ENCODE results near the gene GOT1.

GOT1 gene

DNA sequence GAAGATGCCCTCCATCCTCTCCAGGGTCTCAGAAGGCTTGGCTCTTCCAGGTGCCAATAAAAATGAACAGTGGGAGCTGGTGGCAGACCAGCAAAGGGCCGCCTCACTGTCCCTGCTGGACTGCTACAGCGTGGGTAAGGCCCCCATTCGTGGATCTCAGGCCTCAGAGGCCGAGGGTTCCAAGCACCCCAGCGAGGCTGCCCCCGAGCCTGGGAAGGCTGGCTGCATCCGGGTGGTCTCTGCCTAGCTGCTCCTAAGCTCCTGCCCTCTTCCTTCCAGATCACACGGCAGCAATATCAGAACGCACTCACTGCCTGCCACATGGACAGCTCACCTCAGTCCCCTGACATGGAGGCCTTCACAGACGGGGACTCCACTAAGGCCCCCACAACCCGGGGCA, 42.9 kb downstream of the GOT1 start:
- TF ChIP-seq, protein P1, sequence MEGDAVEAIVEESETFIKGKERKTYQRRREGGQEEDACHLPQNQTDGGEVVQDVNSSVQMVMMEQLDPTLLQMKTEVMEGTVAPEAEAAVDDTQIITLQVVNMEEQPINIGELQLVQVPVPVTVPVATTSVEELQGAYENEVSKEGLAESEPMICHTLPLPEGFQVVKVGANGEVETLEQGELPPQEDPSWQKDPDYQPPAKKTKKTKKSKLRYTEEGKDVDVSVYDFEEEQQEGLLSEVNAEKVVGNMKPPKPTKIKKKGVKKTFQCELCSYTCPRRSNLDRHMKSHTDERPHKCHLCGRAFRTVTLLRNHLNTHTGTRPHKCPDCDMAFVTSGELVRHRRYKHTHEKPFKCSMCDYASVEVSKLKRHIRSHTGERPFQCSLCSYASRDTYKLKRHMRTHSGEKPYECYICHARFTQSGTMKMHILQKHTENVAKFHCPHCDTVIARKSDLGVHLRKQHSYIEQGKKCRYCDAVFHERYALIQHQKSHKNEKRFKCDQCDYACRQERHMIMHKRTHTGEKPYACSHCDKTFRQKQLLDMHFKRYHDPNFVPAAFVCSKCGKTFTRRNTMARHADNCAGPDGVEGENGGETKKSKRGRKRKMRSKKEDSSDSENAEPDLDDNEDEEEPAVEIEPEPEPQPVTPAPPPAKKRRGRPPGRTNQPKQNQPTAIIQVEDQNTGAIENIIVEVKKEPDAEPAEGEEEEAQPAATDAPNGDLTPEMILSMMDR (conservative IDR thresholded peaks at IDR 0.05; ENCODE audit: control insufficient read depth, insufficient read depth, low read depth, low read length), result no peak
- no peak for DNase-seq (ENCODE audit: low read depth)

DNA sequence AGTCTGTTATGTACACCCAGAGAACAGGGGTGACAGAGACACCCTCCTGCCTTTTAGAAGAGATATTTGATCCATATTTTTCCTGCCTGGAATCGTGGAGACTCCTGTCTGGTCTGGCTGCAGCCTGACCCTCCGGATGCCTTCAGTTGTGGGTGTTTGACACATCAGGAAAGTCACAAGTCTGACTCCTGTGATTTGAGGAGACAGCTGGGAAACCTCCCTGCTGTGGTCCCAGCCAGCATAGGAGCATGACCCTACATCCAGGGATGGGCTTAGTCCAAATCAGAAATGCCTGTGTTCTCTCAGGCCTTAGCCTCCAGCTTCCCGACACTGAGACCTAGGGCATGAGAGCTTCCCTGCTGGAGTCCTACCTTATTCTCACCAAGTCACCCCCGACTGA, 43.4 kb downstream of the GOT1 start:
- H3K4me3 ChIP-seq (ENCODE audit: control insufficient read depth, low read depth, low read length), result no peak overlapping the region
- no peak for DNase-seq (ENCODE audit: low read depth)
- TF ChIP-seq, protein P1 (conservative IDR thresholded peaks at IDR 0.05; ENCODE audit: control insufficient read depth, insufficient read depth, low read depth, low read length), result no peak

More for the DNA sequence above, 42.9 kb downstream of the GOT1 start:
- no peak overlapping the region for H3K4me3 ChIP-seq (ENCODE audit: control insufficient read depth, low read depth, low read length)

DNA sequence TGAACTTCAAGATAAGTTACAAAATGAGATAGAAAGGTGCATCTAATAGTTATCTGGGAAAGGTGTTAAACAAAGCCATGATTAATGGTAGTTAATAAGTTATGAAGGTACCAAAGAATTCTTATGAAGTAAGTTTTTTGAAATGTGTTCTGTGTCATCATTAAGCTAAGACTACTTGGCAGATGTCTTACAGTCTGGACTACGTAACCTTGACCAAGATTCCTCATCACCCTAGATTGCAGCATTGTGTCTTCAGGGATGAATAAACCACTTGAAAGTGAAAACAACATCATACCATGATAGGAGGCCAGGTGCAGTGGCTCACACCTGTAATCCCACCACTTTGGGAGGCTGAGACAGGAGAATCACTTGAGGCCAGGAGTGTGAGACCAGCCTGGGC, 48.2 kb downstream of the GOT1 start:
- no peak overlapping the region for H3K4me3 ChIP-seq (ENCODE audit: control insufficient read depth, low read depth, low read length)
- peak; percentile 22 for DNase-seq (ENCODE audit: low read depth)
- TF ChIP-seq, protein P1 (conservative IDR thresholded peaks at IDR 0.05; ENCODE audit: control insufficient read depth, insufficient read depth, low read depth, low read length), result no peak

DNA sequence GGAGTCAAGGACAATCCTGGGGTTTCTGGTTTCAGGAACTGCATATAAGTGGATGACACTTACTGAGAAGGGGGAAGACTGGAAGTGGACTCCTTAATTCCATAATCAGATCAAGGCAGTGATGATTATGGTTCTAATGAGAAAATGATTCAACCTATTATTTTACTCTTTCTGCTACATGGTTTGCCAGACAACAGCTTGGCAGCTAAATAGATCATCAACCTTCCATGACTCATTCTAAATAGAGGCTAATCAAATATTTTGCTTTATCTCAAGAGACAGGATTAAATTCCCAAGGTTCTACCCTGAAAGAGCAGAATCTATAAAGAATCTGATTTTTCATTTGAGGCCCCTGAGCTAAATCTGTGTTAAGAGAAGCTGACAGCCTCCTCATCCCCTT, 55.0 kb downstream of the GOT1 start:
- TF ChIP-seq, protein P1 (conservative IDR thresholded peaks at IDR 0.05; ENCODE audit: control insufficient read depth, insufficient read depth, low read depth, low read length), result no peak
- DNase-seq (ENCODE audit: low read depth), result no peak
- no peak overlapping the region for H3K4me3 ChIP-seq (ENCODE audit: control insufficient read depth, low read depth, low read length)

DNA sequence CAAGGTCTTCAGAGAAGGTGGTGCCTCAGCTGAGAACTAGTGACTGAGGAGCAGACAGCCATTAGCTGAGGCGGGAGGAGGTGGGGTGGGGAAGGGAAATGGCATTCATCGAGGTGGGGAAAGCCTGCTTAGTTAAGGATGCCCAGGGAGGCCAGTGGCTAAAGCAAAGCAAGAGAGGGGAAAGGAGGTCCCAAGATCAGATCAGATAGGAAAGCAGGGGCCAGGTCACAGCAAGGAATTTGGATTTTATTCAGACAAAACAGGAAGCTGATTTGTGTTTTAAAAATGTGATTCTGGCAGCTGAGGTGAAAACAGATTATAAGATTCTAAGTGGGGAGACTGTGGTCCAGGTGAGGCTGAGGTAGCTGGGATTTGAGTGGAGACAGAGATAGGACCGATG, 55.5 kb downstream of the GOT1 start:
- H3K4me3 ChIP-seq (ENCODE audit: control insufficient read depth, low read depth, low read length), result no peak overlapping the region
- no peak for DNase-seq (ENCODE audit: low read depth)
- TF ChIP-seq, protein P1 (conservative IDR thresholded peaks at IDR 0.05; ENCODE audit: control insufficient read depth, insufficient read depth, low read depth, low read length), result no peak

DNA sequence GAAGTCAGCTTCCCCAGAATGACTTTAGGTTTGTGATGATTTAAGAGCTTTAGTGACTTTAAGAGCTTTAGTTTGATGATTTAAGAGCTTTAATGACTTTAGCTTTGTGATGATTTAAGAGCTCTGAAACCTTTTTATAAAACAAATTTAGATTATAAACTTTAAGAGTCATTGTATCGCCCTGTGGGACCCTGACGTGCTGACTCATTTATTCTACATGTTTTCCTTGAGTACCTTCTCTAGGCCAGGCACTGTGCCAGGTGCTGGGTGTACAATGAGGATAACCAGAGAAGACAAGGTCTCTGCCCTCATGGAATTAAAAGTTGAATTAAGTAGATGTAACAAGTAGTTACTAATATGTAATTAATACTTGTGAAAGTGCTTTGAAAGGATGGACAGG, 55.9 kb downstream of the GOT1 start:
- DNase-seq (ENCODE audit: low read depth), result no peak
- no peak overlapping the region for H3K4me3 ChIP-seq (ENCODE audit: control insufficient read depth, low read depth, low read length)
- TF ChIP-seq, protein P1 (conservative IDR thresholded peaks at IDR 0.05; ENCODE audit: control insufficient read depth, insufficient read depth, low read depth, low read length), result no peak

Measured in fibroblast of mammary gland (primary cell).